H1 (cell line): ENCODE results near the gene MXD3. TPM values are rescaled to one million over a fixed set of nuclear protein-coding genes. Genes with fewer than 3 reads are reported as not detected.

Experiments
- CTCF ChIA-PET: fragments of 300-600 bp; sonication (Branson Sonifier 250); formaldehyde crosslinking; loops from one replicate; lab custom pipeline; 2021; ENCODE audit not compliant: partially characterized antibody; lab: Charles Lee
- POLR2A ChIA-PET: fragments of 300-600 bp; sonication (Branson Sonifier 250); formaldehyde crosslinking; loops from one replicate; lab custom pipeline; 2021; ENCODE audit warnings: inconsistent platforms; ENCODE audit not compliant: partially characterized antibody; lab: Charles Lee
- DNase-seq, 2 experiments: peaks; one replicate each; pipeline versions ENCODE4 v3.0.0 to v3.0.0-alpha.2; 2010 to 2022; ENCODE audit warnings: low spot score in 2 of 2, low read depth in 1 of 2, mixed read lengths in 1 of 2
- FAIRE-seq: peaks from 2 replicates; lab custom pipeline; 2011; peaks lifted over from hg19 to GRCh38; lab: Jason Lieb, UNC
- H2AFZ ChIP-seq: 2 replicates; pipeline ENCODE4 v1.8.1; 2012; ENCODE audit warnings: low read length, inconsistent platforms
- H2AK5ac ChIP-seq: 2 replicates; pipeline ENCODE4 v1.6.1; 2013; ENCODE audit warnings: low read depth, low read length
- H2BK120ac ChIP-seq: replicated peaks from 2 replicates; pipeline ENCODE3; 2013; ENCODE audit warnings: low read depth, low read length, inconsistent platforms
- H2BK12ac ChIP-seq: 2 replicates; pipeline ENCODE4 v1.6.1; 2013; ENCODE audit warnings: low read depth, low read length
- H2BK15ac ChIP-seq: 2 replicates; pipeline ENCODE4 v1.6.1; 2013; ENCODE audit warnings: low read length
- H2BK20ac ChIP-seq: 2 replicates; pipeline ENCODE4 v1.6.1; 2013; ENCODE audit warnings: low read length
- H2BK5ac ChIP-seq: 2 replicates; pipeline ENCODE4 v1.6.1; 2013; ENCODE audit warnings: low read depth, low read length
- H3K14ac ChIP-seq: 2 replicates; pipeline ENCODE4 v1.6.1; 2013; ENCODE audit warnings: inconsistent platforms; ENCODE audit not compliant: insufficient read length
- H3K18ac ChIP-seq: 2 replicates; pipeline ENCODE4 v1.6.1; 2013; ENCODE audit warnings: low read length; ENCODE audit errors: extremely low read depth
- H3K23ac ChIP-seq: 2 replicates; pipeline ENCODE4 v1.6.1; 2013; ENCODE audit warnings: inconsistent platforms; ENCODE audit not compliant: insufficient read length
- H3K23me2 ChIP-seq: 2 replicates; pipeline ENCODE4 v1.6.1; 2013; ENCODE audit warnings: low read depth, low read length
- H3K27ac ChIP-seq: 2 replicates; pipeline ENCODE4 v1.6.1; 2011; ENCODE audit warnings: low read depth, low read length, inconsistent platforms
- H3K27me3 ChIP-seq, 4 experiments: replicated peaks in 1 of 4; 1 replicate in 1 of 4; 2 replicates in 3 of 4; pipeline versions ENCODE4 v1.6.1 to v1.8.1; 2011 to 2013; ENCODE audit warnings: low read length in 3 of 4, mild to moderate bottlenecking in 3 of 4, inconsistent platforms in 2 of 4, mixed read lengths in 2 of 4, moderate library complexity in 1 of 4; ENCODE audit not compliant: control insufficient read depth in 3 of 4, insufficient read depth in 3 of 4; ENCODE audit errors: extremely low read depth in 1 of 4
- H3K36me3 ChIP-seq, 4 experiments: 2 replicates each; pipeline versions ENCODE4 v1.6.1 to v1.8.1; 2011 to 2013; ENCODE audit warnings: mild to moderate bottlenecking in 4 of 4, low read length in 3 of 4, moderate library complexity in 2 of 4, control low read depth in 1 of 4, inconsistent platforms in 1 of 4; ENCODE audit not compliant: insufficient read depth in 4 of 4, control insufficient read depth in 2 of 4
- H3K4ac ChIP-seq: replicated peaks from 2 replicates; pipeline ENCODE3; 2013; ENCODE audit warnings: low read length, low read depth, mixed read lengths, inconsistent platforms; ENCODE audit not compliant: insufficient read length
- H3K4me1 ChIP-seq, 4 experiments: replicated peaks in 1 of 4; 1 replicate in 1 of 4; 2 replicates in 3 of 4; pipeline versions ENCODE4 v1.6.1 to v1.8.1; 2011 to 2013; ENCODE audit warnings: low read length in 3 of 4, inconsistent platforms in 2 of 4, mixed read lengths in 1 of 4; ENCODE audit not compliant: insufficient read depth in 4 of 4, control insufficient read depth in 3 of 4
- H3K4me2 ChIP-seq, 2 experiments: 2 replicates each; pipeline versions ENCODE4 v1.6.1 to v1.8.1; 2011 to 2013; ENCODE audit warnings: low read depth in 2 of 2, low read length in 2 of 2, control low read depth in 1 of 2, inconsistent platforms in 1 of 2, mild to moderate bottlenecking in 1 of 2; ENCODE audit not compliant: insufficient read depth in 1 of 2
- H3K4me3 ChIP-seq, 4 experiments: fragments of 200-600, 300-600 bp in 1 of 4; sonication (generic), shearing (Covaris generic), sonication (Bioruptor Twin) in 1 of 4; 2 replicates each; pipeline versions ENCODE4 v1.5.1 to v1.8.1; 2011 to 2016; ENCODE audit warnings: low read length in 4 of 4, low read depth in 3 of 4, control low read depth in 2 of 4, inconsistent platforms in 2 of 4, mild to moderate bottlenecking in 2 of 4, mixed read lengths in 1 of 4, moderate library complexity in 1 of 4; ENCODE audit not compliant: insufficient read depth in 2 of 4; ENCODE audit errors: extremely low read depth in 1 of 4
- H3K56ac ChIP-seq: replicated peaks from 2 replicates; pipeline ENCODE3; 2013; ENCODE audit warnings: low read depth, mild to moderate bottlenecking, mixed read lengths, low read length, inconsistent platforms; ENCODE audit not compliant: insufficient read length
- H3K79me1 ChIP-seq: 2 replicates; pipeline ENCODE4 v1.6.1; 2013; ENCODE audit warnings: low read depth, low read length, control low read depth
- H3K79me2 ChIP-seq, 2 experiments: 2 replicates each; pipeline versions ENCODE4 v1.6.1 to v1.8.1; 2012 to 2013; ENCODE audit warnings: low read length in 2 of 2, mild to moderate bottlenecking in 2 of 2, inconsistent platforms in 1 of 2; ENCODE audit not compliant: insufficient read depth in 2 of 2, control insufficient read depth in 1 of 2
- H3K9ac ChIP-seq, 4 experiments: replicated peaks in 1 of 4; 1 replicate in 1 of 4; 2 replicates in 3 of 4; pipeline versions ENCODE4 v1.6.1 to v1.8.1; 2011 to 2013; ENCODE audit warnings: low read depth in 3 of 4, low read length in 3 of 4, control low read depth in 2 of 4, mild to moderate bottlenecking in 2 of 4, moderate library complexity in 2 of 4, inconsistent platforms in 1 of 4; ENCODE audit errors: extremely low read depth in 1 of 4
- H3K9me3 ChIP-seq, 2 experiments: 2 replicates each; pipeline versions ENCODE4 v1.6.1 to v1.8.1; 2012 to 2013; ENCODE audit warnings: mild to moderate bottlenecking in 2 of 2, moderate library complexity in 2 of 2, control low read depth in 1 of 2, inconsistent platforms in 1 of 2, low read depth in 1 of 2, low read length in 1 of 2, mixed read lengths in 1 of 2; ENCODE audit not compliant: insufficient read depth in 2 of 2
- H4K20me1 ChIP-seq, 2 experiments: replicated peaks in 1 of 2; 2 replicates each; pipeline versions ENCODE3 to v1.8.1; 2011 to 2013; ENCODE audit warnings: inconsistent platforms in 2 of 2, low read length in 2 of 2, mild to moderate bottlenecking in 1 of 2; ENCODE audit not compliant: insufficient read depth in 2 of 2, control insufficient read depth in 1 of 2
- H4K5ac ChIP-seq: 2 replicates; pipeline ENCODE4 v1.6.1; 2013; ENCODE audit warnings: low read length, low read depth, mixed read lengths, inconsistent platforms; ENCODE audit not compliant: insufficient read length
- H4K8ac ChIP-seq: 2 replicates; pipeline ENCODE4 v1.8.0; 2013; ENCODE audit warnings: mild to moderate bottlenecking, moderate library complexity, low read length, inconsistent platforms; ENCODE audit not compliant: insufficient read depth; ENCODE audit errors: extremely low read depth
- H4K91ac ChIP-seq: replicated peaks from 2 replicates; pipeline ENCODE3; 2013; ENCODE audit warnings: low read length, mixed read lengths, inconsistent platforms; ENCODE audit not compliant: insufficient read length
- GABPA ChIP-seq: IDR thresholded peaks from 2 replicates; pipeline ENCODE4 v1.6.1; 2011; ENCODE audit warnings: mild to moderate bottlenecking, low read length, moderate library complexity, borderline replicate concordance; ENCODE audit not compliant: insufficient read depth
- HDAC6 ChIP-seq: IDR thresholded peaks from one replicate; pipeline ENCODE4 v1.7.1; 2012; ENCODE audit warnings: low read depth, mild to moderate bottlenecking, inconsistent platforms, low read length, moderate library complexity
- KDM5A ChIP-seq: fragments of 200-600 bp; IDR thresholded peaks from 2 replicates; pipeline ENCODE4 v1.7.1; 2012; ENCODE audit warnings: mild to moderate bottlenecking, low read length, inconsistent platforms, mixed read lengths
- MAFK ChIP-seq: IDR thresholded peaks from 2 replicates; pipeline ENCODE4 v1.6.1; 2012; ENCODE audit warnings: low read depth, mild to moderate bottlenecking, improper control_type of control experiment, low read length
- RNF2 ChIP-seq: fragments of 200-900, 300-1000 bp; sonication (generic); IDR thresholded peaks from 2 replicates; pipeline ENCODE4 v1.7.1; 2016; ENCODE audit warnings: borderline replicate concordance, low read depth, mild to moderate bottlenecking, antibody characterized with exemption, low read length; ENCODE audit not compliant: poor library complexity, severe bottlenecking; ENCODE audit errors: missing control alignments
- SIRT6 ChIP-seq: IDR thresholded peaks from one replicate; pipeline ENCODE4 v1.7.1; 2012; ENCODE audit warnings: low read length, inconsistent platforms
- WGBS, 2 experiments: shearing (Covaris generic) in 1 of 2; methylation state at CpG; one replicate each; pipeline versions ENCODE4 v1.1.6 to v1.1.7; 2013 to 2015; ENCODE audit warnings: low lambda C conversion rate in 2 of 2, mixed read lengths in 2 of 2, inconsistent platforms in 1 of 2, low coverage in 1 of 2, missing lambda C conversion rate in 1 of 2; ENCODE audit not compliant: insufficient replicate concordance in 2 of 2, insufficient coverage in 1 of 2, insufficient read length in 1 of 2; ENCODE audit errors: extremely low coverage in 1 of 2, missing lambda C conversion rate in 1 of 2; 5-methylcytosine and 5-hydroxymethylcytosine counted together
- polyA plus RNA-seq, 7 experiments: library from polyadenylated mRNA; depleted of rRNA in 3 of 7; stranded (reverse) in 5 of 7; unstranded in 2 of 7; fragments of >200 nt in 5 of 7; fragments of 200-250 nt in 2 of 7; gene quantifications; 1 replicate in 5 of 7; 2 replicates in 1 of 7; 4 replicates in 1 of 7; pipeline versions ENCODE4 v1.2.1 to v1.2.3, GENCODE V29; 2011 to 2013; ENCODE audit warnings: missing spikeins in 2 of 7, mixed read lengths in 2 of 7
- total RNA-seq: library from RNA; stranded (reverse); fragmentation: NEBNext Ultra II Directional; extraction: Animal tissue kit (Norgen Biotek cat#: 25700); gene quantifications from 2 replicates; pipeline ENCODE4 v1.2.1, GENCODE V29; 2021
- TF ChIP-seq, protein P1 (sequence below), 3 experiments: IDR thresholded peaks; 1 replicate in 2 of 3; 2 replicates in 1 of 3; pipeline versions ENCODE4 v1.5.1 to v1.6.1; 2011; ENCODE audit warnings: low read length in 3 of 3, mild to moderate bottlenecking in 3 of 3, inconsistent platforms in 2 of 3, low read depth in 1 of 3, moderate library complexity in 1 of 3; ENCODE audit not compliant: insufficient read depth in 1 of 3; ENCODE audit errors: control extremely low read depth in 1 of 3
- TF ChIP-seq, protein P2 (sequence below): IDR thresholded peaks from 2 replicates; pipeline ENCODE4 v1.6.1; 2012; ENCODE audit warnings: inconsistent platforms

Gene MXD3
- total and polyA plus RNA-seq, 2 of the 8 experiments (the other 6 are each of a cell fraction or from before 2014, with no cell fraction given): 6.5 to 7.7 TPM

GRCh38 chr5:177265395-177265794 lies 46.3 kb downstream of the MXD3 start:
- H4K91ac ChIP-seq: no peak overlapping the region
- no peak overlapping the region for H3K23ac ChIP-seq
- TF ChIP-seq, protein P1, sequence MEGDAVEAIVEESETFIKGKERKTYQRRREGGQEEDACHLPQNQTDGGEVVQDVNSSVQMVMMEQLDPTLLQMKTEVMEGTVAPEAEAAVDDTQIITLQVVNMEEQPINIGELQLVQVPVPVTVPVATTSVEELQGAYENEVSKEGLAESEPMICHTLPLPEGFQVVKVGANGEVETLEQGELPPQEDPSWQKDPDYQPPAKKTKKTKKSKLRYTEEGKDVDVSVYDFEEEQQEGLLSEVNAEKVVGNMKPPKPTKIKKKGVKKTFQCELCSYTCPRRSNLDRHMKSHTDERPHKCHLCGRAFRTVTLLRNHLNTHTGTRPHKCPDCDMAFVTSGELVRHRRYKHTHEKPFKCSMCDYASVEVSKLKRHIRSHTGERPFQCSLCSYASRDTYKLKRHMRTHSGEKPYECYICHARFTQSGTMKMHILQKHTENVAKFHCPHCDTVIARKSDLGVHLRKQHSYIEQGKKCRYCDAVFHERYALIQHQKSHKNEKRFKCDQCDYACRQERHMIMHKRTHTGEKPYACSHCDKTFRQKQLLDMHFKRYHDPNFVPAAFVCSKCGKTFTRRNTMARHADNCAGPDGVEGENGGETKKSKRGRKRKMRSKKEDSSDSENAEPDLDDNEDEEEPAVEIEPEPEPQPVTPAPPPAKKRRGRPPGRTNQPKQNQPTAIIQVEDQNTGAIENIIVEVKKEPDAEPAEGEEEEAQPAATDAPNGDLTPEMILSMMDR (IDR thresholded peaks at IDR 0.05; ENCODE audit: control extremely low read depth in 1 of 3, insufficient read depth in 1 of 3, low read depth in 1 of 3, low read length in 3 of 3): no peak
- TF ChIP-seq MAFK: no peak
- no peak for TF ChIP-seq HDAC6
- no peak for TF ChIP-seq GABPA
- TF ChIP-seq, protein P2, sequence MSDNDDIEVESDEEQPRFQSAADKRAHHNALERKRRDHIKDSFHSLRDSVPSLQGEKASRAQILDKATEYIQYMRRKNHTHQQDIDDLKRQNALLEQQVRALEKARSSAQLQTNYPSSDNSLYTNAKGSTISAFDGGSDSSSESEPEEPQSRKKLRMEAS: no peak
- TF ChIP-seq SIRT6: no peak
- TF ChIP-seq KDM5A: no peak
- no peak for TF ChIP-seq RNF2

More at GRCh38 chr5:177265395-177265794, 46.3 kb downstream of the MXD3 start:
- no peak overlapping the region for H3K4me2 ChIP-seq
- 96% methylated on average over 14 of the region's 16 CpGs; no CpG with 5 or more reads in 1 of the 2 experiments for WGBS, 2 experiments
- H3K18ac ChIP-seq: no peak overlapping the region
- no peak overlapping the region for H2BK5ac ChIP-seq
- H3K14ac ChIP-seq: no peak overlapping the region
- H3K4me3 ChIP-seq: no peak overlapping the region
- no peak for DNase-seq
- H3K4me1 ChIP-seq: no peaks in the 10 kb centered on the region
- H3K23me2 ChIP-seq: no peaks in the 10 kb centered on the region
- H2AK5ac ChIP-seq: no peak overlapping the region
- 0 out of 2 replicates have a peak, but pooled peaks cover 2% of the 10 kb centered on the region for H3K79me1 ChIP-seq
- FAIRE-seq: no peak
- ChIA-PET CTCF (interaction anchor here (0.7 to 1.3 kb wide), 2 partner anchors 151 to 194 kb away, joined by 3 read pairs; no protein-coding TSS in a partner anchor), POLR2A (interaction anchor here (0.8 kb wide), 1 partner anchor 20 kb away, joined by 3 read pairs; no protein-coding TSS in a partner anchor)
- no peak overlapping the region for H2BK15ac ChIP-seq
- H3K4ac ChIP-seq: no peak overlapping the region
- no peak overlapping the region for H2BK120ac ChIP-seq
- H3K9ac ChIP-seq: no peak overlapping the region
- no peak overlapping the region for H4K8ac ChIP-seq
- no peak overlapping the region for H2AFZ ChIP-seq
- H3K79me2 ChIP-seq: no peaks in the 10 kb centered on the region; a peak in 1 of 4 replicates
- H3K36me3 ChIP-seq: peaks cover 28 to 80% (median 55%) of the 10 kb centered on the region in 4 experiments
- H3K56ac ChIP-seq: no peak overlapping the region
- no peaks in the 10 kb centered on the region for H4K20me1 ChIP-seq
- no peak overlapping the region for H3K27ac ChIP-seq
- no peaks in the 10 kb centered on the region for H3K9me3 ChIP-seq
- H2BK20ac ChIP-seq: no peak overlapping the region
- no peaks in the 10 kb centered on the region for H3K27me3 ChIP-seq
- H4K5ac ChIP-seq: no peak overlapping the region
- H2BK12ac ChIP-seq: no peak overlapping the region
